Small intestine (tissue), 7 donors: ENCODE data around the gene ADAMTS2. TPM values are rescaled to one million over a fixed set of nuclear protein-coding genes. Genes with fewer than 3 reads are reported as not detected.

ENCODE experiments used
- DNase-seq, 2 donors: peaks; one replicate each; pipeline versions ENCODE4 v3.0.0 to v3.0.0-alpha.2; 2013
- FAIRE-seq: peaks from 2 replicates; lab custom pipeline; 2012; peaks lifted over from hg19 to GRCh38; lab: Jason Lieb, UNC
- H3K27ac ChIP-seq, 3 donors: one replicate each; pipeline ENCODE4 v1.5.1; 2013; ENCODE audit warnings: low read length in 2 of 3, mild to moderate bottlenecking in 2 of 3, control low read depth in 1 of 3, inconsistent platforms in 1 of 3, low read depth in 1 of 3, moderate library complexity in 1 of 3
- H3K27me3 ChIP-seq, 3 donors: one replicate each; pipeline ENCODE4 v1.6.1; 2013; ENCODE audit warnings: low read length in 3 of 3, inconsistent platforms in 1 of 3; ENCODE audit not compliant: control insufficient read depth in 3 of 3, insufficient read depth in 3 of 3
- H3K36me3 ChIP-seq, 3 donors: one replicate each; pipeline ENCODE4 v1.6.1; 2013; ENCODE audit warnings: low read length in 3 of 3, inconsistent platforms in 1 of 3, low read depth in 1 of 3, mild to moderate bottlenecking in 1 of 3, moderate library complexity in 1 of 3; ENCODE audit not compliant: control insufficient read depth in 3 of 3, insufficient read depth in 2 of 3
- H3K4me1 ChIP-seq, 3 donors: one replicate each; pipeline ENCODE4 v1.6.1; 2013; ENCODE audit warnings: low read length in 2 of 3, inconsistent platforms in 1 of 3, low read depth in 1 of 3, mild to moderate bottlenecking in 1 of 3, moderate library complexity in 1 of 3; ENCODE audit not compliant: control insufficient read depth in 3 of 3, insufficient read depth in 2 of 3
- H3K4me3 ChIP-seq, 3 donors: one replicate each; pipeline ENCODE4 v1.5.1; 2013; ENCODE audit warnings: low read length in 3 of 3, control low read depth in 1 of 3, inconsistent platforms in 1 of 3, low read depth in 1 of 3, mild to moderate bottlenecking in 1 of 3, moderate library complexity in 1 of 3
- H3K9me3 ChIP-seq, 2 donors: one replicate each; pipeline ENCODE4 v1.6.1; 2013; ENCODE audit warnings: low read depth in 1 of 2, low read length in 1 of 2; ENCODE audit not compliant: control insufficient read depth in 2 of 2, insufficient read depth in 1 of 2
- WGBS, 3 donors: extraction: QIAGEN DNeasy Blood & Tissue Kit; methylation state at CpG; one replicate each; pipeline ENCODE4 v1.1.7; 2013; 5-methylcytosine and 5-hydroxymethylcytosine counted together
- polyA plus RNA-seq, 4 donors: library from polyadenylated mRNA; stranded (reverse) in 3 of 4; unstranded in 1 of 4; fragments of 200-250 nt in 3 of 4; fragments of 120-200 nt in 1 of 4; gene quantifications; one replicate each; pipeline versions ENCODE4 v1.2.1 to v1.2.3, GENCODE V29; 2013
- donor health status: healthy with polysubstance abuse.
- donor health status: control.
- donor health status: control.
- donor health status: Bipolar disorder and iron deficiency.
- donor health status: healthy.

The ADAMTS2 gene
- polyA plus RNA-seq, 4 donors = 0.22 to 6.3 (median 2.4) TPM

- FAIRE-seq = no peak
- no peaks in the 10 kb centered on the region for H3K9me3 ChIP-seq
- WGBS, 3 donors = 69 to 75% (median 73%) methylated on average over 16 of the region's 16 CpGs
- no peaks in the 10 kb centered on the region for H3K27me3 ChIP-seq
- H3K27ac ChIP-seq = no peak overlapping the region
- no peaks in the 10 kb centered on the region for H3K36me3 ChIP-seq
- no peak overlapping the region for H3K4me3 ChIP-seq
- H3K4me1 ChIP-seq = no peaks in the 10 kb centered on the region
- no peak for DNase-seq
These were observed 165.1 kb downstream of the ADAMTS2 start for GRCh38 chr5:179180061-179180610.

GRCh38 chr5:179177711-179178575 lies 167.3 kb downstream of the ADAMTS2 start:
- 76 to 85% (median 82%) methylated on average over 8 to 10 of the region's 10 CpGs for WGBS, 3 donors
- DNase-seq = no peak
- Histone ChIP-seq H3K4me3 (no peak overlapping the region), H3K9me3 (no peaks in the 10 kb centered on the region), H3K27me3 (no peaks in the 10 kb centered on the region), H3K4me1 (no peaks in the 10 kb centered on the region), H3K36me3 (no peaks in the 10 kb centered on the region), H3K27ac (no peak overlapping the region)
- no peak for FAIRE-seq

- Histone ChIP-seq H3K27ac (no peak overlapping the region), H3K27me3 (no peaks in the 10 kb centered on the region), H3K4me1 (no peaks in the 10 kb centered on the region), H3K9me3 (no peaks in the 10 kb centered on the region), H3K4me3 (no peak overlapping the region), H3K36me3 (no peaks in the 10 kb centered on the region)
- 76 to 85% (median 79%) methylated on average over 13 of the region's 13 CpGs for WGBS, 3 donors
- DNase-seq (no peak), FAIRE-seq (no peak)
These were observed 168.6 kb downstream of the ADAMTS2 start for GRCh38 chr5:179176571-179177230.

- DNase-seq = no peak
- H3K27ac ChIP-seq = no peak overlapping the region
These were observed 169.1 kb downstream of the ADAMTS2 start for GRCh38 chr5:179176166-179176565.

GRCh38 chr5:179171816-179172745 lies 173.2 kb downstream of the ADAMTS2 start:
- Histone ChIP-seq H3K36me3 (no peaks in the 10 kb centered on the region), H3K27me3 (peaks cover 0 to 5% (median 0%) of the 10 kb centered on the region in 3 donors), H3K4me3 (no peak overlapping the region), H3K27ac (no peak overlapping the region), H3K9me3 (peaks cover 0 to 3% of the 10 kb centered on the region in 2 donors), H3K4me1 (peaks cover 0 to 2% (median 0%) of the 10 kb centered on the region in 3 donors)
- FAIRE-seq = no peak
- 79 to 86% (median 84%) methylated on average over 20 of the region's 20 CpGs for WGBS, 3 donors
- DNase-seq = no peak

More at GRCh38 chr5:179176166-179176565, 169.1 kb downstream of the ADAMTS2 start:
- H3K4me1 ChIP-seq = no peaks in the 10 kb centered on the region
- WGBS, 3 donors = 66 to 88% (median 77%) methylated on average over 7 of the region's 7 CpGs
- H3K36me3 ChIP-seq = no peaks in the 10 kb centered on the region
- no peaks in the 10 kb centered on the region for H3K27me3 ChIP-seq
- H3K4me3 ChIP-seq = no peak overlapping the region
- FAIRE-seq = no peak
- no peaks in the 10 kb centered on the region for H3K9me3 ChIP-seq

GRCh38 chr5:179171251-179171815 lies 173.9 kb downstream of the ADAMTS2 start:
- no peak for DNase-seq
- Histone ChIP-seq H3K4me3 (no peak overlapping the region), H3K27ac (no peak overlapping the region), H3K4me1 (peaks cover 0 to 2% (median 0%) of the 10 kb centered on the region in 3 donors), H3K27me3 (peaks cover 0 to 5% (median 0%) of the 10 kb centered on the region in 3 donors), H3K9me3 (peaks cover 0 to 3% of the 10 kb centered on the region in 2 donors), H3K36me3 (no peaks in the 10 kb centered on the region)
- no peak for FAIRE-seq
- 81 to 86% (median 84%) methylated on average over 12 of the region's 12 CpGs for WGBS, 3 donors

GRCh38 chr5:179170606-179171005 lies 174.7 kb downstream of the ADAMTS2 start:
- Histone ChIP-seq H3K27ac (no peak overlapping the region), H3K4me3 (no peak overlapping the region), H3K27me3 (peaks cover 0 to 5% (median 0%) of the 10 kb centered on the region in 3 donors), H3K4me1 (peaks cover 0 to 2% (median 0%) of the 10 kb centered on the region in 3 donors), H3K9me3 (peaks cover 0 to 3% of the 10 kb centered on the region in 2 donors), H3K36me3 (no peaks in the 10 kb centered on the region)
- DNase-seq (no peak), FAIRE-seq (no peak)
- 53 to 72% (median 70%) methylated on average over 6 of the region's 6 CpGs for WGBS, 3 donors
